ENCODE results near the gene TMEM163.

TMEM163 gene

GRCh38 chr2:134690629-134691215 lies 28.1 kb downstream of the TMEM163 start:
- no peak for DNase-seq

- DNase-seq, result no peak
These were observed 29.5 kb downstream of the TMEM163 start for GRCh38 chr2:134689315-134689714.

- DNase-seq, result no peak
These were observed 32.8 kb downstream of the TMEM163 start for GRCh38 chr2:134685967-134686366.

GRCh38 chr2:134683561-134684112 lies 35.2 kb downstream of the TMEM163 start:
- DNase-seq, result no peak

- DNase-seq, result no peak
These were observed 36.1 kb downstream of the TMEM163 start for GRCh38 chr2:134682726-134683125.

GRCh38 chr2:134681201-134681600 lies 37.6 kb downstream of the TMEM163 start:
- no peak for DNase-seq

GRCh38 chr2:134679745-134680144 lies 39.1 kb downstream of the TMEM163 start:
- DNase-seq, result no peak

GRCh38 chr2:134679294-134679693 lies 39.5 kb downstream of the TMEM163 start:
- no peak for DNase-seq

GRCh38 chr2:134677856-134678756 lies 40.7 kb downstream of the TMEM163 start:
- peak; percentile 42 for DNase-seq

- DNase-seq, result no peak
These were observed 41.8 kb downstream of the TMEM163 start for GRCh38 chr2:134676960-134677359.

GRCh38 chr2:134675314-134675713 lies 43.5 kb downstream of the TMEM163 start:
- DNase-seq, result no peak

- DNase-seq, result no peak
These were observed 44.1 kb downstream of the TMEM163 start for GRCh38 chr2:134674687-134675086.

GRCh38 chr2:134671513-134671912 lies 47.3 kb downstream of the TMEM163 start:
- no peak for DNase-seq

- DNase-seq, result no peak
These were observed 47.8 kb downstream of the TMEM163 start for GRCh38 chr2:134670955-134671354.

- DNase-seq, result no peak
These were observed 48.8 kb downstream of the TMEM163 start for GRCh38 chr2:134669731-134670669.

GRCh38 chr2:134668821-134669220 lies 50.0 kb downstream of the TMEM163 start:
- no peak for DNase-seq

GRCh38 chr2:134667541-134667940 lies 51.3 kb downstream of the TMEM163 start:
- DNase-seq, result no peak

GRCh38 chr2:134667081-134667480 lies 51.7 kb downstream of the TMEM163 start:
- no peak for DNase-seq

- DNase-seq, result no peak
These were observed 52.9 kb downstream of the TMEM163 start for GRCh38 chr2:134665727-134666506.

GRCh38 chr2:134663451-134664450 lies 55.0 kb downstream of the TMEM163 start:
- DNase-seq, result no peak

- no peak for DNase-seq
These were observed 56.0 kb downstream of the TMEM163 start for GRCh38 chr2:134662751-134663150.

Measured in eye (tissue), 1 donor.